Tibial nerve (tissue), 4 donors: Measurements from ENCODE around the gene DYRK4. TPM values are rescaled to one million over a fixed set of nuclear protein-coding genes. Genes with fewer than 3 reads are reported as not detected.

ENCODE experiments used
- DNase-seq, 2 donors: peaks; one replicate each; pipeline ENCODE4 v3.0.0-alpha.2; 2019; ENCODE audit warnings: low spot score in 2 of 2
- H3K27ac ChIP-seq, 4 donors: fragments of 200-600 bp; sonication (generic) in 3 of 4; one replicate each; pipeline ENCODE4 v1.5.1; 2017 to 2019; ENCODE audit warnings: mild to moderate bottlenecking in 1 of 4
- H3K27me3 ChIP-seq, 2 donors: fragments of 200-600 bp; sonication (generic) in 1 of 2; one replicate each; pipeline versions ENCODE4 v1.5.1 to v1.6.0; 2017 to 2019
- H3K36me3 ChIP-seq, 3 donors: fragments of 200-600 bp; sonication (generic); one replicate each; pipeline ENCODE4 v1.5.1; 2018 to 2019
- H3K4me1 ChIP-seq, 4 donors: fragments of 200-600 bp; sonication (generic) in 3 of 4; one replicate each; pipeline ENCODE4 v1.5.1; 2017 to 2019
- H3K4me3 ChIP-seq, 4 donors: fragments of 200-600 bp; sonication (generic) in 3 of 4; one replicate each; pipeline ENCODE4 v1.5.1; 2017 to 2019; ENCODE audit warnings: mild to moderate bottlenecking in 1 of 4, moderate library complexity in 1 of 4
- H3K9me3 ChIP-seq, 4 donors: fragments of 200-600 bp; sonication (generic) in 3 of 4; one replicate each; pipeline ENCODE4 v1.5.1; 2017 to 2019
- CTCF ChIP-seq, 5 experiments: fragments of 200-600 bp in 3 of 5; fragments of 450-650 bp in 2 of 5; sonication (generic) in 3 of 5; IDR thresholded peaks; one replicate each; pipeline ENCODE4 v1.5.1; 2016 to 2019; ENCODE audit warnings: antibody characterized with exemption in 5 of 5, mild to moderate bottlenecking in 3 of 5, moderate library complexity in 2 of 5
- EP300 ChIP-seq, 2 donors: sonication (generic); formaldehyde crosslinking; IDR thresholded peaks; one replicate each; pipeline ENCODE4 v1.6.1; 2017; ENCODE audit warnings: antibody characterized with exemption in 2 of 2, mild to moderate bottlenecking in 1 of 2
- POLR2A ChIP-seq, 2 donors: fragments of 450-650 bp; IDR thresholded peaks; one replicate each; pipeline ENCODE4 v1.6.1; 2017; ENCODE audit warnings: antibody characterized with exemption in 2 of 2, mild to moderate bottlenecking in 2 of 2, moderate library complexity in 2 of 2
- WGBS, 2 donors: methylation state at CpG; one replicate each; pipeline ENCODE4 v1.1.5; 2018; 5-methylcytosine and 5-hydroxymethylcytosine counted together
- total RNA-seq, 4 donors: library from RNA; depleted of rRNA; stranded (reverse); fragments of >200 nt; gene quantifications; one replicate each; pipeline ENCODE4 v1.1.0, GENCODE V29; 2016

Gene DYRK4
- total RNA-seq, 4 donors from 2014 or later = 26.7 to 54.0 (median 40.9) TPM

- Histone ChIP-seq H3K27ac (no peak overlapping the region), H3K4me3 (no peak overlapping the region), H3K36me3 (no peaks in the 10 kb centered on the region), H3K9me3 (no peaks in the 10 kb centered on the region), H3K4me1 (peaks cover 0 to 15% (median 9%) of the 10 kb centered on the region in 4 donors), H3K27me3 (no peaks in the 10 kb centered on the region)
- TF ChIP-seq CTCF (IDR thresholded peaks at IDR 0.05) = no peak
- TF ChIP-seq POLR2A (IDR thresholded peaks at IDR 0.05) = no peak
- no peak for TF ChIP-seq EP300 (IDR thresholded peaks at IDR 0.05)
- no peak for DNase-seq
- 93 to 96% methylated on average over 1 of the region's 1 CpG for WGBS, 2 donors
These were observed 83.0 kb downstream of the DYRK4 start for GRCh38 chr12:4645023-4645422.

GRCh38 chr12:4648104-4648500, 86.1 kb downstream of the DYRK4 start:
- 39 to 46% methylated on average over 4 of the region's 4 CpGs for WGBS, 2 donors
- TF ChIP-seq POLR2A (IDR thresholded peaks at IDR 0.05) (no peak), EP300 (IDR thresholded peaks at IDR 0.05) (no peak), CTCF (IDR thresholded peaks at IDR 0.05) (no peak)
- Histone ChIP-seq H3K4me1 (peaks cover 0 to 43% (median 16%) of the 10 kb centered on the region in 4 donors), H3K9me3 (no peaks in the 10 kb centered on the region), H3K4me3 (peak overlapping the region; percentile 56 to 91 (median 73)), H3K27me3 (no peaks in the 10 kb centered on the region), H3K27ac (peak overlapping the region in 2 of 4 donors; percentile 87 to 88), H3K36me3 (no peaks in the 10 kb centered on the region)
- DNase-seq = no peak

GRCh38 chr12:4648501-4649357, 86.7 kb downstream of the DYRK4 start, which contains the start of the genes AKAP3 and NDUFA9:
Gene AKAP3 (minus strand): TSS chr12:4649051. CDS start chr12:4638196, 10,855 bp downstream.
Gene NDUFA9 (plus strand): TSS chr12:4649114. CDS start chr12:4649127, 13 bp downstream.
- H3K9me3 ChIP-seq = no peaks in the 10 kb centered on the region
- H3K27me3 ChIP-seq = no peaks in the 10 kb centered on the region
- DNase-seq = peak; percentile 44 to 79
- H3K4me1 ChIP-seq = peaks cover 0 to 43% (median 16%) of the 10 kb centered on the region in 4 donors
- H3K4me3 ChIP-seq = peak within 1 kb of the TSS; percentile 56 to 91 (median 73)
- peak; percentile 56 to 95 for TF ChIP-seq EP300 (IDR thresholded peaks at IDR 0.05)
- TF ChIP-seq CTCF (IDR thresholded peaks at IDR 0.05) = peak in 1 of 5 experiments; percentile 33
- no peak for TF ChIP-seq POLR2A (IDR thresholded peaks at IDR 0.05)
- peak within 1 kb of the TSS; percentile 65 to 91 (median 88) for H3K27ac ChIP-seq
- WGBS, 2 donors = 1% methylated on average over 33 to 39 of the region's 39 CpGs
- H3K36me3 ChIP-seq = no peaks in the 10 kb centered on the region

- Histone ChIP-seq H3K27me3 (no peaks in the 10 kb centered on the region), H3K9me3 (no peaks in the 10 kb centered on the region), H3K36me3 (peaks cover 0 to 3% (median 0%) of the 10 kb centered on the region in 3 donors), H3K27ac (peak overlapping the region; percentile 65 to 91 (median 88)), H3K4me1 (peaks cover 0 to 43% (median 16%) of the 10 kb centered on the region in 4 donors), H3K4me3 (peak overlapping the region; percentile 56 to 91 (median 73))
- 0 to 1% methylated on average over 6 of the region's 6 CpGs for WGBS, 2 donors
- DNase-seq = no peak
- TF ChIP-seq EP300 (IDR thresholded peaks at IDR 0.05) = no peak
- no peak for TF ChIP-seq POLR2A (IDR thresholded peaks at IDR 0.05)
- TF ChIP-seq CTCF (IDR thresholded peaks at IDR 0.05) = no peak
These were observed 87.3 kb downstream of the DYRK4 start for GRCh38 chr12:4649358-4649661.

- no peak for DNase-seq
- Histone ChIP-seq H3K4me3 (no peak overlapping the region), H3K4me1 (peaks cover 0 to 35% (median 12%) of the 10 kb centered on the region in 4 donors), H3K27me3 (no peaks in the 10 kb centered on the region), H3K27ac (no peak overlapping the region), H3K9me3 (no peaks in the 10 kb centered on the region), H3K36me3 (peaks cover 0 to 43% (median 0%) of the 10 kb centered on the region in 3 donors)
- no peak for TF ChIP-seq POLR2A (IDR thresholded peaks at IDR 0.05)
- TF ChIP-seq CTCF (IDR thresholded peaks at IDR 0.05) = no peak
- no peak for TF ChIP-seq EP300 (IDR thresholded peaks at IDR 0.05)
These were observed 91.2 kb downstream of the DYRK4 start for GRCh38 chr12:4653257-4653656.
